ENCODE data around the gene TCP11L1. TPM values are rescaled to one million over a fixed set of nuclear protein-coding genes. Genes with fewer than 3 reads are reported as not detected.

The TCP11L1 gene
- total RNA-seq, 1 donor from 2014 or later = 24.2 TPM

DNA sequence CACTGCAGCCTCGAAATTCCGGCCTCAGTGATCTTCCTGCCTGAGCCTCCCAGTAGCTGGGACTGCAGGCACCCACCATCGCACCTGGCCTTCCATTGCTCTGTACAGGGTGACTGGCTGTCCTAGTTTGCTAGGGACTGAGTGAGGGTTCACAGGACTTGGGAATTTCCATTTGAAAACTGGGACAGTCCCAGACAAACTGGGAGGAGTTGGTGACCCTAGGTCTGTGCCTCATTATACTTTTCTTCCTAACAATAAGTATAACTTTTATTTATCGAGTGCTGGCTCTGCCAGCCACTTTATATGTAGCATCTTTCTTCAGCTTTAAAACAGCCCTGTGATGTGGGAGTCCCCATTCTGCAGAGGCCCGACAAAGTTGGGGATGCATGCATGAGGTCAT is 25.5 kb downstream of the TCP11L1 start:
- no peak overlapping the region for H3K4me3 Mint-ChIP-seq (ENCODE audit: unreplicated experiment)
- H3K27ac Mint-ChIP-seq (ENCODE audit: unreplicated experiment) = no peak overlapping the region
- H3K4me1 Mint-ChIP-seq (ENCODE audit: unreplicated experiment) = peaks cover 21% of the 10 kb centered on the region
- no peaks in the 10 kb centered on the region for H3K27me3 Mint-ChIP-seq (ENCODE audit: unreplicated experiment)
- DNase-seq (ENCODE audit: extremely low spot score, unreplicated experiment) = no peak
- TF ChIP-seq, protein P1, sequence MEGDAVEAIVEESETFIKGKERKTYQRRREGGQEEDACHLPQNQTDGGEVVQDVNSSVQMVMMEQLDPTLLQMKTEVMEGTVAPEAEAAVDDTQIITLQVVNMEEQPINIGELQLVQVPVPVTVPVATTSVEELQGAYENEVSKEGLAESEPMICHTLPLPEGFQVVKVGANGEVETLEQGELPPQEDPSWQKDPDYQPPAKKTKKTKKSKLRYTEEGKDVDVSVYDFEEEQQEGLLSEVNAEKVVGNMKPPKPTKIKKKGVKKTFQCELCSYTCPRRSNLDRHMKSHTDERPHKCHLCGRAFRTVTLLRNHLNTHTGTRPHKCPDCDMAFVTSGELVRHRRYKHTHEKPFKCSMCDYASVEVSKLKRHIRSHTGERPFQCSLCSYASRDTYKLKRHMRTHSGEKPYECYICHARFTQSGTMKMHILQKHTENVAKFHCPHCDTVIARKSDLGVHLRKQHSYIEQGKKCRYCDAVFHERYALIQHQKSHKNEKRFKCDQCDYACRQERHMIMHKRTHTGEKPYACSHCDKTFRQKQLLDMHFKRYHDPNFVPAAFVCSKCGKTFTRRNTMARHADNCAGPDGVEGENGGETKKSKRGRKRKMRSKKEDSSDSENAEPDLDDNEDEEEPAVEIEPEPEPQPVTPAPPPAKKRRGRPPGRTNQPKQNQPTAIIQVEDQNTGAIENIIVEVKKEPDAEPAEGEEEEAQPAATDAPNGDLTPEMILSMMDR (IDR thresholded peaks at IDR 0.05) = no peak
- H3K36me3 Mint-ChIP-seq (ENCODE audit: unreplicated experiment) = peaks cover 29% of the 10 kb centered on the region
- no peaks in the 10 kb centered on the region for H3K9me3 Mint-ChIP-seq (ENCODE audit: unreplicated experiment)

DNA sequence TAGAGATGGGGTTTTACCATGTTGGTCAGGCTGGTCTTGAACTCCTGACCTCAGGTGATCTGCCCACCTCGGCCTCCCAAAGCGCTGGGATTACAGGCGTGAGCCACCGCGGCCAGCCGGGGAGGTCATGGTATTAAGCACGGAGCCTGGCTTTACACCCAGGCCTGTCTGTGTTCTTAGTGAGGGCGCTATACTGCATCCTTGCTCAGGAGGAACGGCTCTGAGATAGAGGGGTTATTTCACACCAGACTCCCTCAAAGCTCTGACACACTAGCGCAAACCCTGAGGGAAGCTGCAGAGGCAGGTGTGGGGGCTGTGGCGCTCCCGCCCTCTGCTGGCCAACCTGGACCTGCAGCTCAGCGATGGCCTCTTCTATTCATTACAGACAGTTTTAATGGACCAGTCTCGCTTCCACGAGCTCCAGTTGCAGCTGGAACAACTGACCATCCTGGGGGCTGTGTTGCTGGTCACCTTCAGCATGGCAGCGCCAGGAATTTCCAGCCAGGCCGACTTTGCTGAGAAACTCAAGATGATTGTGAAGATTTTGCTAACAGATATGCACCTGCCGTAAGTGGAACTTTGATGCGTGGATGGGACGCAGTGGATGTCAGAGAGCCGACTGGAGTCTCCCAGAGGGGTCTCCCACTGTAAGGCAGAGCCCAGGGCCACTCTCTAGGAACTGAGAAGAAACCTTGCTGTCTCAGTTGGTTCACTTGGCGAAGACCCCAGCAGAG is 26.2 kb downstream of the TCP11L1 start:
- Mint-ChIP-seq H3K36me3 (ENCODE audit: unreplicated experiment) (peaks cover 31% of the 10 kb centered on the region), H3K27me3 (ENCODE audit: unreplicated experiment) (no peaks in the 10 kb centered on the region), H3K4me3 (ENCODE audit: unreplicated experiment) (no peak overlapping the region), H3K4me1 (ENCODE audit: unreplicated experiment) (peaks cover 19% of the 10 kb centered on the region), H3K27ac (ENCODE audit: unreplicated experiment) (no peak overlapping the region), H3K9me3 (ENCODE audit: unreplicated experiment) (no peaks in the 10 kb centered on the region)
- peak; percentile 87 for DNase-seq (ENCODE audit: extremely low spot score, unreplicated experiment)
- TF ChIP-seq, protein P1 (IDR thresholded peaks at IDR 0.05) = peak; percentile 93

DNA sequence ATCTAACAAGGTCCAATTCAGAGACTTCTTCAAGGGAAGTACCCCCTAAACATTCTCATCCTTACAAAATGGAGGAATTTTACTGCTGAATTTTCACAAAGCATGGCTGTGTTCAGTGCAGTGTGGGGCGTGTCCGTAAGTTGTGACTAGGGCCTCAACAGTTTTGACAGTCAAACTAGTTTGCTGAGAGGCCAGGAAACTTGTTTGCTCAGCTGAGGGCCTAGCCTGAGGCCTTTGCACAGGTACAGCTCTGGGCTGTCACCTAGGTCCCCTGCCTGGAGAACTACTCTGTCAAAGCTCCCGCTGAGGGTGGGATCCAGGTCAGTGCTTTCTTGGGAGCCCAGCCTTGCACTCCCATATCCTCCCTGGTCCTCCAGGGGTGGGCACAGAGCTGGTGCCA is 27.9 kb downstream of the TCP11L1 start:
- TF ChIP-seq, protein P1 (IDR thresholded peaks at IDR 0.05) = no peak
- no peaks in the 10 kb centered on the region for H3K9me3 Mint-ChIP-seq (ENCODE audit: unreplicated experiment)
- DNase-seq (ENCODE audit: extremely low spot score, unreplicated experiment) = no peak
- H3K36me3 Mint-ChIP-seq (ENCODE audit: unreplicated experiment) = peaks cover 37% of the 10 kb centered on the region
- no peaks in the 10 kb centered on the region for H3K27me3 Mint-ChIP-seq (ENCODE audit: unreplicated experiment)
- H3K4me3 Mint-ChIP-seq (ENCODE audit: unreplicated experiment) = no peak overlapping the region
- H3K4me1 Mint-ChIP-seq (ENCODE audit: unreplicated experiment) = peaks cover 10% of the 10 kb centered on the region
- H3K27ac Mint-ChIP-seq (ENCODE audit: unreplicated experiment) = no peak overlapping the region

DNA sequence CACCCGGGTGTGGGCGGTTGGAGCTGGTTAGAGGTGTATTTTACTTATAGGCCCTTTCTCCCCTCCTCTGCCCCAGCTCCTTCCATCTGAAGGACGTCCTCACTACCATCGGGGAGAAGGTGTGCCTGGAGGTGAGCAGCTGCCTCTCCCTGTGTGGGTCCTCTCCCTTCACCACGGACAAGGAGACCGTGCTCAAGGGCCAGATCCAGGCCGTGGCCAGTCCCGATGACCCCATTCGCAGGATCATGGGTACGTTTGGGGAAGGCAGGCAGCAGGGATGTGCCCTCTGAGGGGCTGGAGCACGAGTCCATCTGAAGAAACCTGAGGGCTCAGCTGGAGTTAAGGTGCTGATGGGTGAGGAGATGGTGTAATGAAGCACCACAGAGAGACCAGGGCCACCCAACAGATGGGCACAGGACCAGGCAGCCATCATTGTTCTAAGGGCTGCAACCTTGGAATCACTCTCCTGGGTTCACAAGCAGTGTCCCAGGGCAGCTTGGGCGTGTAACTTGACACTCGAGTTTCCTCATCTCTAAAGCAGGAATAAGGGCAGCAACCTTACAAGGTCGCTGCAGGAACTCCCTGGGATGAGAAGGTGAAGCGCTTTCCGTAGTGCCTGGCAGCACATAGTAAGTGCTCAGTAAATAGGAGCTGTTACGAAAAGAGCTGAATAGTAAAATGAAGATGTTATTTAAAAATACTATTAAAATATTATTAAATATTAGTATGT is 29.4 kb downstream of the TCP11L1 start:
- Mint-ChIP-seq H3K36me3 (ENCODE audit: unreplicated experiment) (peaks cover 44% of the 10 kb centered on the region), H3K27me3 (ENCODE audit: unreplicated experiment) (no peaks in the 10 kb centered on the region), H3K4me1 (ENCODE audit: unreplicated experiment) (peaks cover 2% of the 10 kb centered on the region), H3K27ac (ENCODE audit: unreplicated experiment) (no peak overlapping the region), H3K4me3 (ENCODE audit: unreplicated experiment) (no peak overlapping the region), H3K9me3 (ENCODE audit: unreplicated experiment) (no peaks in the 10 kb centered on the region)
- peak; percentile 73 for DNase-seq (ENCODE audit: extremely low spot score, unreplicated experiment)
- TF ChIP-seq, protein P1 (IDR thresholded peaks at IDR 0.05) = no peak

DNA sequence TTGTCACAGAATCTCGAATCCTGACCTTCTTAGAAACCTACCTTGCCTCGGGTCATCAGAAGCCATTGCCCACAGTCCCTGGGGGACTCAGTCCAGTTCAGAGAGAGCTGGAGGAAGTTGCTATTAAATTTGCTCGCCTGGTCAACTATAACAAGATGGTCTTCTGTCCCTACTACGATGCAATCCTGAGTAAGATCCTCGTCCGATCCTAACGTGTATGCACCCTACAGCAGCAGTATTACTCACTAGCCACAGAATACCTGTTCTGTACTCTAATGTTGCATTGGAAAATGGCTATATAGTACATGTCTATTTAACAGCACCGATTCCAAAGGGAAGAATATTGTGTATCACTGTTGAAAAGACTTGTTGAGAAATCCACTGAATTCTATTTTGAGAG is 33.1 kb downstream of the TCP11L1 start:
- Mint-ChIP-seq H3K27me3 (ENCODE audit: unreplicated experiment) (no peaks in the 10 kb centered on the region), H3K4me1 (ENCODE audit: unreplicated experiment) (no peaks in the 10 kb centered on the region), H3K9me3 (ENCODE audit: unreplicated experiment) (no peaks in the 10 kb centered on the region), H3K4me3 (ENCODE audit: unreplicated experiment) (no peak overlapping the region), H3K36me3 (ENCODE audit: unreplicated experiment) (peaks cover 54% of the 10 kb centered on the region), H3K27ac (ENCODE audit: unreplicated experiment) (no peak overlapping the region)
- DNase-seq (ENCODE audit: extremely low spot score, unreplicated experiment) = no peak
- TF ChIP-seq, protein P1 (IDR thresholded peaks at IDR 0.05) = no peak

Data from osteocyte (in vitro differentiated cells).